HEK293 (cell line): Measurements from ENCODE around the gene CDHR4.
A peak's percentile ranks its signal among the peaks of the same experiment; 100 is the strongest.

Experiments
- CTCF ChIA-PET: fragments of 350-600 bp; formaldehyde crosslinking; extraction: SDS; loops from one replicate; lab custom pipeline; 2021; ENCODE audit warnings: antibody characterized with exemption; lab: Yijun Ruan, JAX
- POLR2A ChIA-PET: fragments of 300-600 bp; formaldehyde crosslinking; extraction: SDS; loops from one replicate; lab custom pipeline; 2020; ENCODE audit warnings: antibody characterized with exemption, inconsistent platforms; lab: Yijun Ruan, JAX
- H3K27ac ChIP-seq: fragments of 200-500 bp; sonication (Bioruptor generic); 2 replicates; pipeline ENCODE4 v1.5.1; 2014; ENCODE audit warnings: low read depth, low read length, control low read depth, inconsistent platforms; ENCODE audit errors: extremely low read depth
- H3K36me3 ChIP-seq, 2 experiments: fragments of 200-500 bp in 1 of 2; sonication (Bioruptor generic) in 1 of 2; 1 replicate in 1 of 2; 2 replicates in 1 of 2; pipeline ENCODE4 v1.5.1; 2014 to 2017; ENCODE audit warnings: inconsistent platforms in 2 of 2, low read length in 2 of 2; ENCODE audit not compliant: control insufficient read depth in 2 of 2, insufficient read depth in 1 of 2
- H3K4me1 ChIP-seq: fragments of 200-500 bp; sonication (Bioruptor generic); 2 replicates; pipeline ENCODE4 v1.5.1; 2014; ENCODE audit warnings: mild to moderate bottlenecking, low read length, inconsistent platforms; ENCODE audit not compliant: control insufficient read depth, insufficient read depth
- H3K4me3 ChIP-seq: 2 replicates; pipeline ENCODE4 v1.5.1; 2011; ENCODE audit warnings: low read depth, mild to moderate bottlenecking, control low read depth, low read length, moderate library complexity
- H3K9me3 ChIP-seq: fragments of 200-500 bp; sonication (Bioruptor generic); 2 replicates; pipeline ENCODE4 v1.5.1; 2014; ENCODE audit warnings: low read depth, low read length, inconsistent platforms; ENCODE audit not compliant: control insufficient read depth, insufficient read depth
- AEBP2 ChIP-seq: fragments of 450-650 bp; formaldehyde crosslinking; IDR thresholded peaks from 2 replicates; pipeline ENCODE4 v1.5.1; 2016; ENCODE audit warnings: missing biosample characterization, missing genetic modification characterization, borderline replicate concordance
- GLI2 ChIP-seq: fragments of 450-650 bp; formaldehyde crosslinking; IDR thresholded peaks from 2 replicates; pipeline ENCODE4; 2017; ENCODE audit warnings: missing biosample characterization, missing genetic modification characterization, low read depth, borderline replicate concordance
- GLIS2 ChIP-seq: fragments of 450-650 bp; formaldehyde crosslinking; IDR thresholded peaks from 2 replicates; pipeline ENCODE4 v1.5.1; 2016; ENCODE audit warnings: missing biosample characterization, missing genetic modification characterization
- IKZF3 ChIP-seq: fragments of 450-650 bp; IDR thresholded peaks from 2 replicates; pipeline ENCODE4 v1.5.0; 2018; ENCODE audit warnings: missing biosample characterization, mild to moderate bottlenecking, missing genetic modification characterization, moderate library complexity
- RBAK ChIP-seq: fragments of 450-650 bp; formaldehyde crosslinking; IDR thresholded peaks from 2 replicates; pipeline ENCODE4 v1.5.1; 2016; ENCODE audit warnings: missing biosample characterization, missing genetic modification characterization
- SALL2 ChIP-seq: fragments of 450-650 bp; formaldehyde crosslinking; IDR thresholded peaks from 2 replicates; pipeline ENCODE4 v1.5.0; 2017; ENCODE audit warnings: missing biosample characterization, mild to moderate bottlenecking, missing genetic modification characterization, borderline replicate concordance
- SP3 ChIP-seq: fragments of 450-650 bp; formaldehyde crosslinking; IDR thresholded peaks from 2 replicates; pipeline ENCODE4 v1.5.1; 2016; ENCODE audit warnings: missing biosample characterization, missing genetic modification characterization
- TCF7L2 ChIP-seq: IDR thresholded peaks from 2 replicates; pipeline ENCODE4 v1.6.1; 2011; ENCODE audit warnings: low read depth, mild to moderate bottlenecking, inconsistent platforms, low read length, moderate library complexity, borderline replicate concordance
- WT1 ChIP-seq: fragments of 450-650 bp; formaldehyde crosslinking; IDR thresholded peaks from 2 replicates; pipeline ENCODE4 v1.5.1; 2016; ENCODE audit warnings: missing biosample characterization, missing genetic modification characterization
- ZBTB17 ChIP-seq: fragments of 450-650 bp; formaldehyde crosslinking; IDR thresholded peaks from 2 replicates; pipeline ENCODE4 v1.5.1; 2016; ENCODE audit warnings: missing biosample characterization, missing genetic modification characterization
- ZFP37 ChIP-seq: fragments of 450-650 bp; formaldehyde crosslinking; IDR thresholded peaks from 2 replicates; pipeline ENCODE4 v1.5.1; 2016; ENCODE audit warnings: missing biosample characterization, missing genetic modification characterization
- ZIC2 ChIP-seq: fragments of 450-650 bp; formaldehyde crosslinking; IDR thresholded peaks from 2 replicates; pipeline ENCODE4 v1.5.1; 2016; ENCODE audit warnings: missing biosample characterization, missing genetic modification characterization
- ZNF114 ChIP-seq: fragments of 450-650 bp; formaldehyde crosslinking; IDR thresholded peaks from 2 replicates; pipeline ENCODE4 v1.5.0; 2017; ENCODE audit warnings: missing biosample characterization, missing genetic modification characterization
- ZNF132 ChIP-seq: fragments of 450-650 bp; formaldehyde crosslinking; IDR thresholded peaks from 2 replicates; pipeline ENCODE4 v1.5.1; 2017; ENCODE audit warnings: missing biosample characterization, missing genetic modification characterization, borderline replicate concordance
- ZNF133 ChIP-seq: fragments of 450-650 bp; formaldehyde crosslinking; IDR thresholded peaks from 2 replicates; pipeline ENCODE4 v1.5.1; 2016; ENCODE audit warnings: missing biosample characterization, missing genetic modification characterization
- ZNF146 ChIP-seq: fragments of 450-650 bp; formaldehyde crosslinking; IDR thresholded peaks from 2 replicates; pipeline ENCODE4 v1.5.1; 2016; ENCODE audit warnings: missing biosample characterization, missing genetic modification characterization
- ZNF211 ChIP-seq: fragments of 450-650 bp; formaldehyde crosslinking; IDR thresholded peaks from 2 replicates; pipeline ENCODE4 v1.5.1; 2016; ENCODE audit warnings: low read depth, missing biosample characterization, missing genetic modification characterization
- ZNF266 ChIP-seq: fragments of 450-650 bp; formaldehyde crosslinking; IDR thresholded peaks from 2 replicates; pipeline ENCODE4 v1.5.1; 2016; ENCODE audit warnings: missing biosample characterization, missing genetic modification characterization, low read depth
- ZNF362 ChIP-seq: fragments of 450-650 bp; formaldehyde crosslinking; IDR thresholded peaks from 2 replicates; pipeline ENCODE4 v1.5.1; 2016; ENCODE audit warnings: missing biosample characterization, missing genetic modification characterization
- ZNF501 ChIP-seq: fragments of 450-650 bp; formaldehyde crosslinking; IDR thresholded peaks from 2 replicates; pipeline ENCODE4 v1.5.1; 2016; ENCODE audit warnings: missing biosample characterization, missing genetic modification characterization
- ZNF596 ChIP-seq: fragments of 450-650 bp; IDR thresholded peaks from 2 replicates; pipeline ENCODE4 v1.5.0; 2018; ENCODE audit warnings: missing biosample characterization, mild to moderate bottlenecking, missing genetic modification characterization, moderate library complexity
- ZNF623 ChIP-seq: fragments of 450-650 bp; formaldehyde crosslinking; IDR thresholded peaks from 2 replicates; pipeline ENCODE4 v1.5.1; 2016; ENCODE audit warnings: missing biosample characterization, missing genetic modification characterization
- ZNF654 ChIP-seq: fragments of 450-650 bp; formaldehyde crosslinking; IDR thresholded peaks from 2 replicates; pipeline ENCODE4 v1.5.1; 2016; ENCODE audit warnings: low read depth, missing biosample characterization, missing genetic modification characterization
- ZNF677 ChIP-seq: fragments of 450-650 bp; IDR thresholded peaks from 2 replicates; pipeline ENCODE4 v1.5.0; 2018; ENCODE audit warnings: missing biosample characterization, mild to moderate bottlenecking, missing genetic modification characterization, moderate library complexity
- TF ChIP-seq, protein P1 (sequence below): fragments of 450-650 bp; formaldehyde crosslinking; IDR thresholded peaks from 2 replicates; pipeline ENCODE4 v1.5.1; 2016; ENCODE audit warnings: missing biosample characterization, missing genetic modification characterization
- TF ChIP-seq, protein P2 (sequence below): fragments of 450-650 bp; formaldehyde crosslinking; IDR thresholded peaks from 2 replicates; pipeline ENCODE4 v1.5.1; 2016; ENCODE audit warnings: missing biosample characterization, missing genetic modification characterization
- TF ChIP-seq, protein P3 (sequence below): fragments of 450-650 bp; formaldehyde crosslinking; IDR thresholded peaks from 2 replicates; pipeline ENCODE4 v1.5.1; 2016; ENCODE audit warnings: missing biosample characterization, missing genetic modification characterization, low read depth

Gene CDHR4

GRCh38 chr3:49840388-49840787 lies 40.7 kb upstream of the CDHR4 start:
- CTCF ChIA-PET, result interaction anchor here (0.8 to 4.6 kb wide), 9 partner anchors 13 to 138 kb away, joined by 3 to 36 read pairs (median 4); partner anchors contain the start of gene INKA1
- no peak overlapping the region for H3K27ac ChIP-seq
- peaks cover 0 to 87% of the 10 kb centered on the region in 2 experiments; a peak in 2 of 3 replicates for H3K36me3 ChIP-seq
- POLR2A ChIA-PET, result no interaction called here
- TF ChIP-seq RBAK, result no peak
- no peak for TF ChIP-seq SALL2
- TF ChIP-seq ZNF266 (tag by site-specific recombination), result no peak
- no peak for TF ChIP-seq ZNF114 (tag by site-specific recombination)
- no peak for TF ChIP-seq ZNF211 (tag by site-specific recombination)
- no peak for TF ChIP-seq SP3 (tag by site-specific recombination)
- no peak for TF ChIP-seq ZNF146
- TF ChIP-seq GLI2 (tag by site-specific recombination), result no peak
- TF ChIP-seq, protein P1, sequence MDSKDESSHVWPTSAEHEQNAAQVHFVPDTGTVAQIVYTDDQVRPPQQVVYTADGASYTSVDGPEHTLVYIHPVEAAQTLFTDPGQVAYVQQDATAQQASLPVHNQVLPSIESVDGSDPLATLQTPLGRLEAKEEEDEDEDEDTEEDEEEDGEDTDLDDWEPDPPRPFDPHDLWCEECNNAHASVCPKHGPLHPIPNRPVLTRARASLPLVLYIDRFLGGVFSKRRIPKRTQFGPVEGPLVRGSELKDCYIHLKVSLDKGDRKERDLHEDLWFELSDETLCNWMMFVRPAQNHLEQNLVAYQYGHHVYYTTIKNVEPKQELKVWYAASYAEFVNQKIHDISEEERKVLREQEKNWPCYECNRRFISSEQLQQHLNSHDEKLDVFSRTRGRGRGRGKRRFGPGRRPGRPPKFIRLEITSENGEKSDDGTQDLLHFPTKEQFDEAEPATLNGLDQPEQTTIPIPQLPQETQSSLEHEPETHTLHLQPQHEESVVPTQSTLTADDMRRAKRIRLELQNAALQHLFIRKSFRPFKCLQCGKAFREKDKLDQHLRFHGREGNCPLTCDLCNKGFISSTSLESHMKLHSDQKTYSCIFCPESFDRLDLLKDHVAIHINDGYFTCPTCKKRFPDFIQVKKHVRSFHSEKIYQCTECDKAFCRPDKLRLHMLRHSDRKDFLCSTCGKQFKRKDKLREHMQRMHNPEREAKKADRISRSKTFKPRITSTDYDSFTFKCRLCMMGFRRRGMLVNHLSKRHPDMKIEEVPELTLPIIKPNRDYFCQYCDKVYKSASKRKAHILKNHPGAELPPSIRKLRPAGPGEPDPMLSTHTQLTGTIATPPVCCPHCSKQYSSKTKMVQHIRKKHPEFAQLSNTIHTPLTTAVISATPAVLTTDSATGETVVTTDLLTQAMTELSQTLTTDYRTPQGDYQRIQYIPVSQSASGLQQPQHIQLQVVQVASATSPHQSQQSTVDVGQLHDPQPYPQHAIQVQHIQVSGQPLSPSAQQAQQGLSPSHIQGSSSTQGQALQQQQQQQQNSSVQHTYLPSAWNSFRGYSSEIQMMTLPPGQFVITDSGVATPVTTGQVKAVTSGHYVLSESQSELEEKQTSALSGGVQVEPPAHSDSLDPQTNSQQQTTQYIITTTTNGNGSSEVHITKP (tag by site-specific recombination), result no peak
- TF ChIP-seq AEBP2 (tag by site-specific recombination), result no peak
- TF ChIP-seq WT1 (tag by site-specific recombination), result no peak
- TF ChIP-seq ZNF133 (tag by site-specific recombination), result no peak
- TF ChIP-seq, protein P2, sequence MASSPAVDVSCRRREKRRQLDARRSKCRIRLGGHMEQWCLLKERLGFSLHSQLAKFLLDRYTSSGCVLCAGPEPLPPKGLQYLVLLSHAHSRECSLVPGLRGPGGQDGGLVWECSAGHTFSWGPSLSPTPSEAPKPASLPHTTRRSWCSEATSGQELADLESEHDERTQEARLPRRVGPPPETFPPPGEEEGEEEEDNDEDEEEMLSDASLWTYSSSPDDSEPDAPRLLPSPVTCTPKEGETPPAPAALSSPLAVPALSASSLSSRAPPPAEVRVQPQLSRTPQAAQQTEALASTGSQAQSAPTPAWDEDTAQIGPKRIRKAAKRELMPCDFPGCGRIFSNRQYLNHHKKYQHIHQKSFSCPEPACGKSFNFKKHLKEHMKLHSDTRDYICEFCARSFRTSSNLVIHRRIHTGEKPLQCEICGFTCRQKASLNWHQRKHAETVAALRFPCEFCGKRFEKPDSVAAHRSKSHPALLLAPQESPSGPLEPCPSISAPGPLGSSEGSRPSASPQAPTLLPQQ (tag by site-specific recombination), result no peak
- no peak for TF ChIP-seq ZNF623 (tag by site-specific recombination)
- TF ChIP-seq ZNF596, result no peak
- no peak for TF ChIP-seq GLIS2 (tag by site-specific recombination)
- H3K4me1 ChIP-seq, result no peaks in the 10 kb centered on the region
- no peak overlapping the region for H3K4me3 ChIP-seq
- no peaks in the 10 kb centered on the region for H3K9me3 ChIP-seq

DNA sequence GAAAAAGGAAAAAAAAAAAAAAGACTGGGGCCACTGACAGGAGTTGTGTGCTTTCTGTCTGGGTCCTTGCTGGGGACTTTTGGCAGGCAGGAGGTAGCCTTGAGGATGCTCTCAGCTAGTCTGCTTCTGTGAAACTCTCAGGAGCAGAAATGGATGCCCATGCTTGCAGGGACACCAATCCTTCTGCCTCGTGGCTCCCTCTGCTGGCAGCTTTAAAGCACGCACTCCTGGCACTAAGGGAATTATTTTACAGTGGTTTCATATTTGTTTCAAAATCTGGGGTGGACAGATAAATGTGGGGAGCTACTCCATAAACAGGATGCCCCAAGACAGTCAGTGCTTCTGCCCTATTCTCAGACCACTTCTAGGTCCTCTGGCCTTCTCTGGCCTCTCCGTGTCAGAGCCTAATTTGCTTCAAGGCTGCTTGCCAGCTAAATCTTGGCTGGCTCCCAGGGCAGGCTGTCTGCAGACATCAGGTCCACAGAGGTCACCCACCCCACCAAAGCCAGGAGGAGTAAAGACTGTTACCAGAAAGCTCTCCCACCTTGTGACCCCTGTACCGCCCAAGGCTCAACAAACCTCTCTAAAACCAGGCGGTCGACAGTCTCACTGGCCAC lies 39.6 kb upstream of the CDHR4 start:
- no peaks in the 10 kb centered on the region for H3K4me1 ChIP-seq
- H3K36me3 ChIP-seq, result peaks cover 4 to 84% of the 10 kb centered on the region in 2 experiments; a peak in 2 of 3 replicates
- ChIA-PET POLR2A (interaction anchor here (1.4 kb wide), 1 partner anchor 37 kb away, joined by 4 read pairs; the partner anchor contains the start of gene INKA1), CTCF (interaction anchor here (0.6 to 4.6 kb wide), 38 partner anchors 8 to 589 kb away, joined by 3 to 36 read pairs (median 4); partner anchors contain the start of genes AMIGO3, CDHR4, INKA1 and TRAIP)
- no peak overlapping the region for H3K27ac ChIP-seq
- H3K4me3 ChIP-seq, result no peak overlapping the region
- no peaks in the 10 kb centered on the region for H3K9me3 ChIP-seq
- no peak for TF ChIP-seq ZFP37
- peak; percentile 36; the same call in 1 of the 2 replicates for TF ChIP-seq ZBTB17 (tag by site-specific recombination)
- no peak for TF ChIP-seq ZNF132 (tag by site-specific recombination)
- TF ChIP-seq, protein P3, sequence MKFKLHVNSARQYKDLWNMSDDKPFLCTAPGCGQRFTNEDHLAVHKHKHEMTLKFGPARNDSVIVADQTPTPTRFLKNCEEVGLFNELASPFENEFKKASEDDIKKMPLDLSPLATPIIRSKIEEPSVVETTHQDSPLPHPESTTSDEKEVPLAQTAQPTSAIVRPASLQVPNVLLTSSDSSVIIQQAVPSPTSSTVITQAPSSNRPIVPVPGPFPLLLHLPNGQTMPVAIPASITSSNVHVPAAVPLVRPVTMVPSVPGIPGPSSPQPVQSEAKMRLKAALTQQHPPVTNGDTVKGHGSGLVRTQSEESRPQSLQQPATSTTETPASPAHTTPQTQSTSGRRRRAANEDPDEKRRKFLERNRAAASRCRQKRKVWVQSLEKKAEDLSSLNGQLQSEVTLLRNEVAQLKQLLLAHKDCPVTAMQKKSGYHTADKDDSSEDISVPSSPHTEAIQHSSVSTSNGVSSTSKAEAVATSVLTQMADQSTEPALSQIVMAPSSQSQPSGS (tag by site-specific recombination), result no peak
- peak; percentile 76 for TF ChIP-seq ZNF654 (tag by site-specific recombination)
- no peak for TF ChIP-seq ZIC2
- TF ChIP-seq ZNF501, result no peak
- TF ChIP-seq ZNF677 (tag by site-specific recombination), result no peak
- no peak for TF ChIP-seq IKZF3
- TF ChIP-seq TCF7L2, result no peak
- no peak for TF ChIP-seq ZNF362 (tag by site-specific recombination)
